Middle frontal gyrus (tissue), 1 donor: ENCODE measurements around the gene FBXW4.

Experiments
- DNase-seq: peaks from one replicate; pipeline ENCODE4 v3.0.0-alpha.2; 2015; ENCODE audit warnings: low spot score; ENCODE audit errors: extremely low spot score

FBXW4 gene

DNA sequence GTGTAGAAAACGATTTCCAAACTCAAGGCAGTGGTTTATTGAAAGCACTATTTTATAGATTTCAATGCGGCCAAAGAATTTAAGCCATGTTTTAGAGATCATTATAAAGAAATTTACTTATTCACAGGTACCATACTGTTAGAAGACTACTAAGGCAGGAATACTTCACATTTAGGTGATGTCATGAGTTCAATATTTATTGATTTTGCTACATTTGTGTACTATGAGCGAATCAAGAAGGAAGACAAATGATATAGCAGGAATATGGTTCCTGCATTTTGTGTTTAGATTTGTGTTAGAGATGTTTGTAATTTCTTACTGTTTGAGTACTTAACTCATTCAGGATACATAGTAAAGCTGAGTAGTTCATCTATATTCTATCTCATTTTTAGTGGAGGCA is 1.7 kb upstream of the FBXW4 start:
- DNase-seq = no peak

DNA sequence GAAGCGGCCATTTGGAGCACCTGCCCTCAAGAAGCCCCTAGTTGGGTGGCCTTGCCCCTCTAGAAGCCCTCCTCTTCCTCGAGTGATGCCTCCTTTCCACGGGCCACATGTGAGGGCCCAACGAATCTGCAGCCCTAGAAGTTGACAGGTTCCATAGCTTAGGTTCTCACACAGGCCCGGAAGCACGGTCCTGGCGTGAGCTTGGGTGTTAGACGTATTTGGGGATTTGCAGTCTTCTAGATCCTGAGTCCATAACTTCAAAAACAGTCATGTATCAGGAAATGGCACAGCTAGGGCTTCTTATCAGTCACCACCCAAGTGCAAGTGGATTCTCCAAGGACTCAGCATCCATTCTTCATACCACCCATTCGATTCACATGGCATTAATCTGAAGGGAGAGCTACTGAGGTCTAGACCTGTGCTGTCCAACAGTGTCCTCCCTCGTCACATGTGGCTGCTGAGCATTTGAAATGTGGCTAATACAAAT is 477 bp upstream of the FBXW4 start:
- DNase-seq = no peak

- DNase-seq = no peak
Measured at GRCh38 chr10:101693978-101694673, 844 bp downstream of the FBXW4 start.

GRCh38 chr10:101693651-101693977 is 1.4 kb downstream of the FBXW4 start:
- no peak for DNase-seq

DNA sequence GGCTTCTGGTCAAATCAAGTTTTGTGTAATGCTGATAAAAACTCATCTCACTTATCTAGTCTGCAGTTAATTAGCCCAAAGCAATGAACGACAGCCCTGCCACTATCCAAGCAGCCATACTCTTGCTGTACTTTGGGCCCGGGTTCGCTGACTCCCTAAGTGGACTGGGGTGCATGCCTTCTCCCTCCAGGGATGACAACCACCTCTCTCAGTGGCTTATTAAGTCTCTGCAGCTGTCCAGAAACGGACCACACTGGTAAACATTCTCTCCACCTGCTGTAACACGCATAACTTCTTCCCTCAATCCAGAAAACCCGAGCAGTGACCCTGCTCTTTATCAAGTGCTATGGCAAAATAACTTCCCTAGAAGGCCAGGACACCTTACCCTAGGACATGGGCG is 3.9 kb downstream of the FBXW4 start:
- no peak for DNase-seq

DNA sequence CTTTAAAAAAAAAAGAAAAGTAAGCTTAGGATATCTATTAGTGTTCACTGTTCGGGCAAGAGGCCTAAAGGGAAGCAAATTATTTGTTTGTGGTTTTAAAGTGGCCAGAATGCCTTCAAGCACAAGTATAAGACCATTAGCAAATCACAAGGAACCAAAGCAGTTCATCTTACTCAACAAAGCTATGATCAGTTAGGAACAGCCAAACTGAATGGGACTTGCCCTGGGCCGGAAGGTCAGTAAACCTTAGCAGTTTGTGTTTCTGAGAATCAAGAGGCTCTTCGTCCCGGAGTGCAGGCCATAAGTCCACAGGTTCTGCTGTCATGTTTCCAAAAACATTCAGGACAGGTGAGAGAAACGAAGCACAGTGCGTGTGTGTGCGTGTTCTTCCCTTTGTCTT is 4.5 kb downstream of the FBXW4 start:
- no peak for DNase-seq

DNA sequence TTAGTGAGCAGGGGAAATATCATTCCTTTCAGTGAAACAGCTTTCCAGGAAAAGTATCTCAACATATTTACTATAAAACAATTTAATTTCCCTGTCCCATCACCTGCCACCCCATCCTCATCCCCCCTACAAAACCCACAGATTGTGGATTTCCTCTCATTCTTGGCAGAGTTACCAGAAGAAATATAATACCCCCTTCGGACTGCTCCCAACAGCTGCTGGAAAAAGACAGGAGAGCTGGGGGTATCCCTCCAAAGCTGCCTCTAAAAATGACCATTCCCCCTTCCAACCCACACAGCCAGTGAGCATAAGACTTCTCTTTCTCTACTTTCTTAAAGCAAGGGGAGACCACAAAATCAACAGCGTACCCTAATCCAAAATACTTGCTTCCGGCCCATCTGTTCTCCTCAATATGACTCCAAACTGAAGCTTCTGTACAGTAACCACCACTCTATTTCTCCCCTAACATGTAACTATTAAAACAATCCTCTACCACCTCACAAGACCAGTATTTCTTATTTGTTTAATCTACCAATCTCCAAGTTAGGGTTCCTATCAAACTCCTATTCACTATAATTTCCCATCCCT is 7.8 kb downstream of the FBXW4 start:
- no peak for DNase-seq

GRCh38 chr10:101686133-101686925 is 8.6 kb downstream of the FBXW4 start:
- DNase-seq = no peak

- no peak for DNase-seq
Measured at GRCh38 chr10:101684782-101685181, 10.2 kb downstream of the FBXW4 start.

DNA sequence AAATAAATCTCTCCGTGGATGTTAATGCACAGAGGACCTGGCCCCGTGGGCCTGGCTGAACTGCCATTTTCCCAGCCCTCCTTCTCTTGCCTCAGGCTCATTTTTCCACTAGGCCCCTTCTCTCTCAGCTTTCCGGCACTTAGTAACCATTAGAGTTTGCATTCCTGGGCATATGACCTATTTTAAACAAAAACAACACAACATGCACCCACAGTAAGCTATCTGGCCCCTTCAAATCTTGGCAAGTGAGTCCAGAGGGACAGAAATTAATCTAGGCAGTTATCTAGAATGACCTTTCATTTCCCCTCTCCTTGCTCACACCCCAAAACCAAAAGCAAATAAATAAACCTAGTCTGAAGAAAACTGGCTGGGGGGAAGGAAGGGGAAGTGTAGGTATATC is 11.7 kb downstream of the FBXW4 start:
- DNase-seq = no peak

GRCh38 chr10:101682172-101682825 is 12.7 kb downstream of the FBXW4 start:
- no peak for DNase-seq

GRCh38 chr10:101676565-101676964 is 18.4 kb downstream of the FBXW4 start:
- no peak for DNase-seq

- no peak for DNase-seq
Measured at GRCh38 chr10:101675115-101675514, 19.9 kb downstream of the FBXW4 start.

DNA sequence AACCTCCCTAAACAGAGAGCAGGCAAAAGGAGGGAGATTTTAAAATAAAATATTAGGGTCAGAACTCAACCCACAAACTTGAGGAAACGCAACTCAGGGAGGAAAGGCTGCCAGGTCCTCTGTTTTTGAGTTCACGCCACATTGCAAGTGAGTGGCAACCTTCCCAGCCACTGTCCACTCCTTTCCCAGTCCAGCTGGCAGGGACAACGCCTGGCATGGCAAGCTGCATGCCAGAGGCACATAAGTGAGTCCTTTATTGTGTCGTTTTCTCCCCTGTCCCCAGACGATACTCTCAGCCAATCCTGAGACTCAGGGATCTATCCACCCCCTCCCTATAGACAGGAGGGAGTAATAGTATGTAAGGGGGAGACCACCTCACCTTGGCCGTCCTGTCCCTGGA is 22.4 kb downstream of the FBXW4 start:
- no peak for DNase-seq

- DNase-seq = no peak
Measured at GRCh38 chr10:101671453-101671852, 23.5 kb downstream of the FBXW4 start.

GRCh38 chr10:101670635-101671034 is 24.3 kb downstream of the FBXW4 start:
- no peak for DNase-seq

GRCh38 chr10:101669181-101669580 is 25.8 kb downstream of the FBXW4 start:
- DNase-seq = no peak

GRCh38 chr10:101668566-101668965 is 26.4 kb downstream of the FBXW4 start:
- no peak for DNase-seq

- no peak for DNase-seq
Measured at GRCh38 chr10:101666083-101666482, 28.9 kb downstream of the FBXW4 start.

DNA sequence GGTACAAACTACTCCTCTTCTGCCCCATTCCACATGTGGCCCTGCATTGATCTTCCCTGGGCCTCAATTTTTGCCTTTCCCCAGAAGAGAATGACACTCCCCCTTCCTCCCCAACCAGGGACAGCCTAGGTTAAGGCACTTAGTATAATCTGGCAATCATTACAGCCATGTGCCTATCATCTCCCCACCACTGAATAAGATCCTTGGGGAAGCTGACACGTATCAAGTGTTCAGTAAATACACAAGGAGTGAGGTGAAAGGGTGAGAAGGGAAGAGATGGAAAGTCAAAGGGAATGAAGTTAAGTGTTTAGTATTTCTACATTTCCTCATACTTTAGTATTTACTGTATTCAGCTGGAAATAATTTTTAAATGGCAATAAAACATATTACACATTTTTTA is 31.9 kb downstream of the FBXW4 start:
- DNase-seq = no peak

DNA sequence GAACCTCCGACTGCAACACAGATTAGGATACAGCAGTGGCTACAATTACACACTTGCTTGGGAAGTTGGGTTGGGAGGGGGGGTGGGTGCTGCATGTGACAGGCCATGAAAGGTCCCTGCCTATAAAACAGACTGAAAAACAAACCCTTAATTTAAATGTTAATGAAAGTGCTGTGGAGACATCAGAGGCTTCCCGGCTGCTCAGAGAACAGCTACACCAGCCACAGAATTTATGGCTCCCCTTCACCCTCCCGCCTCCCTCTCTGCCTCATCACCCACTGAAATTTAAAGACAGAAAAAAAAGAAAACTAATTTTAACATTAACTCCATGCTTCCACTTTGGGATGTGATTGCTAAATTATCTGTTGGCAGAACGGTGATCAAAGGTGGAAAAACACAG is 34.7 kb downstream of the FBXW4 start:
- no peak for DNase-seq

GRCh38 chr10:101658975-101659374 is 36.0 kb downstream of the FBXW4 start:
- DNase-seq = no peak
